Colonic mucosa (tissue), 4 donors: ENCODE data around the gene GRIN2A. TPM values are rescaled to one million over a fixed set of nuclear protein-coding genes. Genes with fewer than 3 reads are reported as not detected.

ENCODE experiments used
- DNase-seq: peaks from one replicate; pipeline ENCODE4 v3.0.0-alpha.2; 2020
- H3K27ac ChIP-seq: fragments of 200-600 bp; one replicate; pipeline ENCODE4 v1.8.0; 2021
- H3K27me3 ChIP-seq: fragments of 200-600 bp; one replicate; pipeline ENCODE4 v1.8.0; 2021
- H3K36me3 ChIP-seq: fragments of 200-600 bp; one replicate; pipeline ENCODE4 v1.8.0; 2021
- H3K4me1 ChIP-seq: fragments of 200-600 bp; one replicate; pipeline ENCODE4 v1.8.0; 2021; ENCODE audit warnings: mild to moderate bottlenecking
- H3K4me3 ChIP-seq: fragments of 200-600 bp; one replicate; pipeline ENCODE4 v1.8.0; 2021
- H3K9ac ChIP-seq, 2 donors: one replicate each; pipeline ENCODE4 v1.7.0; 2013; ENCODE audit warnings: control low read depth in 2 of 2, low read depth in 2 of 2, low read length in 2 of 2
- H3K9me3 ChIP-seq: fragments of 200-600 bp; one replicate; pipeline ENCODE4 v1.8.0; 2021
- CTCF ChIP-seq: fragments of 200-600 bp; IDR thresholded peaks from one replicate; pipeline ENCODE4 v1.8.0; 2022; ENCODE audit warnings: antibody characterized with exemption, mild to moderate bottlenecking
- intact Hi-C: fragments of 100-400 bp; cut with DNase I; formaldehyde crosslinking; loops from one replicate; pipeline ENCODE4 v1.14.1; 2022
- total RNA-seq, 2 donors: library from RNA; stranded (reverse); fragmentation: NEBNext Ultra II Directional in 1 of 2; extraction: Animal tissue kit (Norgen Biotek cat#: 25700) in 1 of 2; gene quantifications; one replicate each; pipeline ENCODE4 v1.2.1, GENCODE V29; 2021
- donor health status: healthy.
- donor health status: DM: no; HTN: no; CAD: no.
- donor health status: DM: no; HTN: no; CAD: no.

Gene GRIN2A
- total RNA-seq, 2 donors from 2014 or later = 0.15 to 0.40 TPM

DNA sequence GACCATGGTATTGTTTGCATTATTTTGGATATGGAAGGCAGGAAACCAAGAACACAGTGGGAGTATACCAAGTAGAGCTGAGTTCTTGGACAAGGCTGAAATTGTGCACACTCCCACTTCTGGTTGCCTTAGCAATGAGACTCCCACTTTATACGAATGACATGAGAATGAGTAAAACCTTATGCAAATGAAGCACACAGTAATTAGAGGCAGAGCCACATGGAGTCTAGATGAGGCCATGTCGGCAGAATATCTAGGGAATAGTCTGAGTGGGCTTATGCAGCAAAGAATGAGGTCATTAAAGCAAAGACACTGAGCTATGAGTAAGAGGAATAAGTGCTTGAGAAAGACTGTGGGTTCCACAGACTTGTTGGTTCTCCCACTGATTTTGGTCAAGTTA, 178.7 kb downstream of the GRIN2A start:
- Histone ChIP-seq H3K9ac (no peak overlapping the region), H3K27ac (no peak overlapping the region), H3K4me3 (no peak overlapping the region), H3K27me3 (no peaks in the 10 kb centered on the region), H3K4me1 (no peaks in the 10 kb centered on the region), H3K9me3 (no peaks in the 10 kb centered on the region), H3K36me3 (no peaks in the 10 kb centered on the region)
- DNase-seq = no peak
- intact Hi-C loops = no loop called here
- TF ChIP-seq CTCF = no peak

GRCh38 chr16:10001258-10001775, 180.9 kb downstream of the GRIN2A start:
- Histone ChIP-seq H3K4me3 (no peak overlapping the region), H3K4me1 (no peaks in the 10 kb centered on the region), H3K27ac (no peak overlapping the region), H3K36me3 (no peaks in the 10 kb centered on the region), H3K27me3 (no peaks in the 10 kb centered on the region), H3K9me3 (no peaks in the 10 kb centered on the region), H3K9ac (no peak overlapping the region)
- TF ChIP-seq CTCF = no peak
- no peak for DNase-seq
- intact Hi-C loops = no loop called here

DNA sequence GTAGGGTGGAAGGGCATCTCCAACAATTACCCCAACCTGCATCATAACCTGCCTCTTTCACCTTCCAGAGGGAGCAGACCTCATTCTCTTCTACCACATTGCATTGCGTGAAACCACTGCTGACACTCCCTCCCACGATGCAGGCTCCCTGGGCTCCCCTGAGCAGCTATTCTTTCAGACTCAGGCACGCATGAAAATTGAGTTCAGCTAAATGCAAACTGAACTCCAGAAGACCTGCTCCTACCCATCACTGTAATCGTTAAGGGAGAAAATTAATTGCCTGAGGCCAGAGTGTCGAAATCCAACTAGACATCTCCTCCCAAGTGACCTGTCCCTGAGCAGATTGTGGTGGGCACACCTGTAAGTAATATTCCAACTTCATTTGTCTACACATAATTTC, 186.0 kb downstream of the GRIN2A start:
- no peaks in the 10 kb centered on the region for H3K27me3 ChIP-seq
- H3K27ac ChIP-seq = no peak overlapping the region
- H3K4me1 ChIP-seq = no peaks in the 10 kb centered on the region
- DNase-seq = no peak
- intact Hi-C loops = no loop called here
- no peaks in the 10 kb centered on the region for H3K36me3 ChIP-seq
- no peak overlapping the region for H3K4me3 ChIP-seq
- H3K9me3 ChIP-seq = no peaks in the 10 kb centered on the region
- no peak overlapping the region for H3K9ac ChIP-seq
- no peak for TF ChIP-seq CTCF

- H3K27ac ChIP-seq = no peak overlapping the region
- no peaks in the 10 kb centered on the region for H3K27me3 ChIP-seq
- H3K36me3 ChIP-seq = no peaks in the 10 kb centered on the region
- no peak for TF ChIP-seq CTCF
- no peak overlapping the region for H3K9ac ChIP-seq
- H3K4me3 ChIP-seq = no peak overlapping the region
- DNase-seq = no peak
- H3K4me1 ChIP-seq = no peaks in the 10 kb centered on the region
- H3K9me3 ChIP-seq = no peaks in the 10 kb centered on the region
- intact Hi-C loops = no loop called here
Measured at GRCh38 chr16:9992441-9992840, 189.8 kb downstream of the GRIN2A start.

- Histone ChIP-seq H3K4me3 (no peak overlapping the region), H3K36me3 (no peaks in the 10 kb centered on the region), H3K27ac (no peak overlapping the region), H3K4me1 (no peaks in the 10 kb centered on the region), H3K9ac (no peak overlapping the region), H3K27me3 (no peaks in the 10 kb centered on the region), H3K9me3 (no peaks in the 10 kb centered on the region)
- intact Hi-C loops = no loop called here
- no peak for DNase-seq
- TF ChIP-seq CTCF = no peak
Measured at GRCh38 chr16:9980981-9981380, 201.2 kb downstream of the GRIN2A start.
